Islet of Langerhans (tissue), 1 donor: Measurements from ENCODE around the gene CAMK1.
"Not testable (repeated sequence)": the region's sequence is repeated elsewhere in the genome, so short reads cannot be mapped to it uniquely, and the experiment has no call there.

ENCODE experiments used
- FAIRE-seq: peaks from one replicate; lab custom pipeline; 2011; peaks lifted over from hg19 to GRCh38; lab: Jason Lieb, UNC

Gene CAMK1

DNA sequence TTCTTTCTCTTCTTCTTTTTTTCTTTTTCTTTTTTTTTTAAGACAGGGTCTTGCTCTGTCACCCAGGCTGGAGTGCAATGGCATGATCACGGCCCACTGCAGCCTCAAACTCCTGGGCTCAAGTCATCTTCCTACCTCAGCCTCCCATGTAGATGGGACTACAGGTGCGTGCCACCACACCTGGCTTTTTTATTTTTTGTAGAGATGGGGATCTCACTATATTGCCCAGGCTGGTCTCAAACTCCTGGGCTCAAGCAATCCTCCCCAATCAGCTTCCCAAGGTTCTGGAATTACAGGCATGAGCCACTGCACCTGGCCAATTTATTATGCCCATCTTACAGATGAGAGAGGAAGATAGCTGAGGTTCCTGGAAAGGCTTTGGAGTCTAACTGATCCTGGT, 1.3 kb upstream of the CAMK1 start:
- not testable (repeated sequence) for FAIRE-seq

GRCh38 chr3:9770276-9770812, 597 bp upstream of the CAMK1 start:
- FAIRE-seq: no peak

DNA sequence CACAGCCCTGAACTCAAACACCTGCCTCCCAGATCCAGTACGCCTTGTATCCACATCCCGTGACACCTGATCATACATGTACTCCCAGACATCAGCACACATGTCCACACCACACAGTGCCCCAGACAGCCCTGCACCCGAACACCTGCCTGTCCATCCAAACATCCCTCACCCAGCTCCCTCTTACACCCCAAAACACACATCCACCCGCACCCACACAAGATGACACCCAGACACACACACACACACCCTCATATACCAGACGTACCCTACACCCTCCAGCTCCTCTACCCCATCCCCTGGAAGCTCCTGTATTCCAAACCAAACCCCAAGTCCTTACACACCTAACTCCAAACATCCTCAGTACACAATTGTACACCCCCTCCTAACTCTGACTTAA, 735 bp downstream of the CAMK1 start:
- no peak for FAIRE-seq

- no peak for FAIRE-seq
Measured at GRCh38 chr3:9768141-9768775, 1.5 kb downstream of the CAMK1 start.

GRCh38 chr3:9767418-9767817, 2.3 kb downstream of the CAMK1 start:
- FAIRE-seq: no peak

DNA sequence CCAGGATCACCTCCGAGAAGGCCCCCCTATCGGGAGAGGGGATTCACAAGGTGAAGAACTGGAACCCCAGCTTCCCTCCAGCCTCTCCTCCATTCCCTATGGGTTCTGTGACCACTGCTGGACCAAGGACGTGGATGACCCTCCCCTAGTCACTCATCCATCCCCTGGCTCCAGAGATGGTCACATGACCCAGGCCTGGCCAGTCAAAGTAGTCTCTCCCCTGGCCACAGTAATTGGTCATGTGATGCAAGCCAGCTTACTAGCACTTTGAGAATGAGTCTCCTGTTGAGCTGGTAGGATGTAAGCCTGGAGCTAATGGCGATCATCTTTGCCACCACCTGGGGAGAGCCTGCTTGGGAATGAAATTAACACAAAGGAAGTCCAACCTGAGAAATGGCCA, 3.9 kb downstream of the CAMK1 start:
- FAIRE-seq: no peak

GRCh38 chr3:9762871-9763270, 6.9 kb downstream of the CAMK1 start:
- FAIRE-seq: no peak

DNA sequence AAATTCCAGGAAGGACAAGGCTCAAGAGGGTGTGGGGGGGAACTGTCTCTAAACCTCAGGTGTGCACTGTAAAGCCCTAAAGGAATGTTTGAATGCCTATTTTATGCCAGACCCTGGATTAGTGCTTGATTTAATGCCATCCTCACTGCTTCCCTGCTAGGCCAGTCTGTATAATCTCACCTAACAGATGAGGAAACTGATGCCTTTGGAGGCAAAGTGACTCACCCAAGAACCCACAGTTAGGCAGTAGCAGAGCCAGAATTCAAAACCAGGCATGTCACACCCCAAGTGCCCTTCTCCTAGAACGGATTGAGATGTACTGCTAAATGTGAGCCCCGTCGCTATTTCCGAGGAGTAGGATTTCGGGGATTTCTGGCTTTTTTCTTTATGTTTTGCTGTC, 7.8 kb downstream of the CAMK1 start:
- no peak for FAIRE-seq

GRCh38 chr3:9760779-9761505, 8.8 kb downstream of the CAMK1 start:
- FAIRE-seq: no peak

- no peak for FAIRE-seq
Measured at GRCh38 chr3:9757427-9757826, 12.3 kb downstream of the CAMK1 start.

- FAIRE-seq: no peak
Measured at GRCh38 chr3:9754678-9755077, 15.1 kb downstream of the CAMK1 start.

DNA sequence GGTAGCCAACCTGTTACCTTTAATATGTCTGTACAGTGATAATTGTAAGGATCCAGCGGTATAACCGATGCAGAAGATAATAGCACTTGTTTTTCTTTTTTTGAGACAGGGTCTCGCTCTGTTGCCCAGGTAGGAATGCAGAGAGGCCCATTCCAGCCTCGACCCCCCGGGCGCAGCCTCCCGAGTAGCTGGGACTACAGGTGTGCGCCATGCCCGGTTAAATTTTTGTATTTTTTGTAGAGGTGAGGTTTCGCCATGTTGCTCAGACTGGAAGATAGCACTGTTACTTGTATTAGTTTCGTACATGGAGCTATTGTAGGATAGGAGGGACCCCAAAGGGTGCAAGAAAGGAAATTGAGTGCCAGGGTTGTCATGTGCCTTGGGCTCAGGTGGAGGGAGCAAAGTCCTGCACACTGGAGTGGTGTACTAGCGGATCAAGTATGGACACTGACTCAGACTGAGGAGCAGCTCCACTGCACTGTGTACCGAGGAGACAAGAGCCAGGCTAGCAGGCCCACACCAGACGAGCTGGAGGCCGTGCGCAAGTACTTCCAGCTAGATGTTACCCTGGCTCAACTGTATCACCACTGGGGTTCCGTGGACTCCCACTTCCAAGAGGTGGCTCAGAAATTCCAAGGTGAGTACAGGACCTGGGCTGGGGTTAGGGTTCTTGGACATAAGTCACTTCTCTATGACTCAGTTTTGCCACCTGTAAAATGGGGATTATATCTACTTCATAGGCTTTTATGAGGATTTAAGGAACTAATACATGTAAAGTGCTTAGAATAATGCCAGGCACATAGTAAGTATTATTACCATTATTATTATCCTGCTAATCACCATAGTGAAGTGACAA, 19.0 kb downstream of the CAMK1 start:
- FAIRE-seq: no peak

DNA sequence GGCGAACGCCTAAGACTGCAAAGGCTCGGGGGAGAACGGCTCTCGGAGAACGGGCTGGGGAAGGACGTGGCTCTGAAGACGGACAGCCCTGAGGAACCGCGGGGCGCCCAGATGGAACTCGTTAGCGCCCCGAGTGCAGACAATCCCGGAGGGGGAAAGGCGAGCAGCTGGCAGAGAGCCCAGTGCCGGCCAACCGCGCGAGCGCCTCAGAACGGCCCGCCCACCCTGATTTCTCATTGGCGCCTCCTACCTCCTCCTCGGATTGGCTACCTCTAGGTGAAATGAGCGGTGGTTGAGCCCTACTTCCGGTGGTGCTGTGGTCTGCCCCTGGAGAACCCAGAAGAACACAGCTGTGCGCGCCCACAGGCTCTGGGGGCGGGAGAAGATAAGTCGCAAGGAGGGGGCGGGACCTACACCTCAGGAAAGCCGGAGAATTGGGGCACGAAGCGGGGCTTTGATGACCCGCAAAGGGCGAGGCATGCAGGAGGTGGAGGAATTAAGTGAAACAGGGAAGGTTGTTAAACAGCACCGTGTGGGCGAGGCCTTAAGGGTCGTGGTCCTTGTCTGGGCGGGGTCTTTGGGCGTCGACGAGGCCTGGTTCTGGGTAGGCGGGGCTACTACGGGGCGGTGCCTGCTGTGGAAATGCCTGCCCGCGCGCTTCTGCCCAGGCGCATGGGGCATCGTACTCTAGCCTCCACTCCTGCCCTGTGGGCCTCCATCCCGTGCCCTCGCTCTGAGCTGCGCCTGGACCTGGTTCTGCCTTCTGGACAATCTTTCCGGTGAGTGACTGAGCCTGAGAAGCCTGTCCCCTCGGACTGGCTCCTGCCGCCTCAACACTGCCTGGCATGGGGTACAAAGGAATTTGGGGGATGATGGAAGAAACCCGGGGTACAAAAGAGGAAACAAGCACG, 19.8 kb downstream of the CAMK1 start, which contains the start of gene OGG1:
Gene OGG1, plus strand, starts transcription at position 308 of the 911 bp plus-strand sequence. Its CDS starts 335 bp downstream, at position 643.
- FAIRE-seq: no peak

DNA sequence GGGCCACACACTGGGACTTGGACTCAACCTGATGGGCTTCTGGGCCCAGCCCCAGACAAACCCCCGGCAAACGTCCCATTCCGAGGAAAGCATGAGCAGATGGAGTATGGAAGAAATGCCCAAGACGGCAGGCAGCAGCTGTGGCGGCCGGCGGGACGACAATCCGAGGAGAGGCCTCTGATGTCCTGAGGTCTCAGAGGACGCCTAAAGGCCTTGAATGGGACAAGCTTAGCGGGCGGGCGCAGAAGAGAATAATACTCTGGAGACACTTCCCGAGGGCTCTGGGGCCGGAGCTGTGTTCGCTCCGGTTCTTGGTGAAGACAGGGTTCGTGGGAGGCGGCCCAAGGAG, 20.5 kb downstream of the CAMK1 start:
- FAIRE-seq: no peak

- FAIRE-seq: no peak
Measured at GRCh38 chr3:9748031-9748430, 21.7 kb downstream of the CAMK1 start.

DNA sequence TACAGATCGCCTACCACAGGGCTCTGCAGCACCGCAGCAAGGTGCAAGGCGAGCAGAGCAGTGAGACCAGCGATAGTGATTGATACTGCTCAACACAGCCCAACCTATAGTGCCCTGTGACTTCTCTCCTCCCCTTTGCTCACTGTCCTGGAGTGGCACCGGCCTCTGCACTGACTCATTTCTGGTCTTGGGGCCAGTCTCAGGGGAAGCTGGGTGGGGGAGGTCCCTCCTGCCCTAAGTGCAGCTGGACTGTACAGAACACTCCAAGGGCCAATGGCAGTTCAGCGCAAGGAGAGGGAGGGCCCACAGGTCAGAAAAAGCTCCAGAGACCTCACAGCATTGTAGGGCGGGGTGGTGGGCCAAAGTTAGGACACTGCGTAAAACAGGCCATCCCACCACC, 22.5 kb downstream of the CAMK1 start:
- FAIRE-seq: no peak

GRCh38 chr3:9746330-9746729, 23.4 kb downstream of the CAMK1 start:
- FAIRE-seq: no peak

DNA sequence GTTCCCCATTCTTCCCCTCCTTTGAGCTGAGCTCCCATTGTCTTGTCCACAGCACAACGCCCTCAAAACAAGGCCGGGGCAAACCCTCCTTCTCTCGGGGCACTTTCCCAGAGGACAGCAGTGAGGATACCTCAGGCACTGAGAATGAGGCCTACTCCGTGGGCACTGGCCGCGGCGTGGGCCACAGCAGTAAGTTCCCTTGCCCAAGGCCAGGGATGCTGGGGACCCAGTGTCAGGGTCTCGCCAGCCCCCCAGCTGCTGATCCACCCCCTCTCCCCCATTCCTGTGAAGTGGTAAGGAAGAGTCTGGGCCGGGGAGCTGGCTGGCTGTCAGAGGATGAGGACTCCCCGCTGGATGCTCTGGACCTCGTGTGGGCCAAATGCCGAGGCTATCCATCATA, 24.2 kb downstream of the CAMK1 start:
- no peak for FAIRE-seq

DNA sequence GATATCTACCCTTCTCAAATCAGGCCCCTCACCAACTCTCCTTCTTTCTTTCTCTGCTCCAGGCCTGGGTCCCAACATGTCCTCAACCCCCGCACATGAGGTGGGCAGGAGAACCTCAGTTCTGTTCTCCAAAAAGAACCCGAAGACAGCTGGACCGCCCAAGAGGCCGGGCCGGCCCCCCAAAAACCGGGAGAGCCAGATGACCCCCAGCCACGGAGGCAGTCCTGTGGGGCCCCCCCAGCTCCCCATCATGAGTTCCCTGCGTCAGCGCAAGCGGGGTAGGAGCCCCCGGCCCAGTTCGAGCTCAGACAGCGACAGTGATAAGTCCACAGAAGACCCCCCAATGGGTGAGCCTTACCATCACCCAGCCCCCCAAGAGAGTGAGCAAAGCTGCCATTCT, 25.6 kb downstream of the CAMK1 start:
- no peak for FAIRE-seq

DNA sequence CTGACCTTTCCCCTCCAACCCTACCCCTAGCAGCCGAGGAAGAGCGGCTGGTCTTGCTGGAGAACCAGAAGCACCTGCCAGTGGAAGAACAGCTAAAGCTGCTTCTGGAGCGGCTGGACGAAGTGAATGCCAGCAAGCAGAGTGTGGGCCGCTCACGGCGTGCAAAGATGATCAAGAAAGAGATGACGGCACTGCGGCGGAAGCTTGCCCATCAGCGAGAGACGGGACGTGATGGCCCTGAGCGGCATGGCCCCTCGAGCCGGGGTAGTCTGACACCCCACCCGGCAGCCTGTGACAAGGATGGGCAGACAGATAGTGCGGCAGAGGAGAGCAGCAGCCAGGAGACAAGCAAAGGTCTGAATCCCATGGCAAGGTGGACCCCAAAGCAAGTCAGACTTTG, 26.2 kb downstream of the CAMK1 start:
- no peak for FAIRE-seq

- FAIRE-seq: no peak
Measured at GRCh38 chr3:9742560-9742959, 27.2 kb downstream of the CAMK1 start.

DNA sequence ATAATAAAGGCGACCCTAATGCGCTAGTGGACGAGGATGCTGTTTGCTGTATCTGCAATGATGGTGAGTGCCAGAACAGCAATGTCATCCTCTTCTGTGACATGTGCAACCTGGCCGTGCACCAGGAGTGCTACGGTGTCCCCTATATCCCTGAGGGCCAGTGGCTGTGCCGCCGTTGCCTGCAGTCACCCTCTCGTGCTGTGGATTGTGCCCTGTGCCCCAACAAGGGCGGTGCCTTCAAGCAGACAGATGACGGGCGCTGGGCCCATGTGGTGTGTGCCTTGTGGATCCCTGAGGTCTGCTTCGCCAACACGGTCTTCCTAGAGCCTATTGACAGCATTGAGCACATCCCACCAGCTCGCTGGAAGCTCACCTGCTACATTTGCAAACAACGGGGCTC, 30.6 kb downstream of the CAMK1 start:
- FAIRE-seq: no peak
